Measurements from ENCODE around the gene PEX5L. TPM values are rescaled to one million over a fixed set of nuclear protein-coding genes. Genes with fewer than 3 reads are reported as not detected.

Gene PEX5L
- total and polyA plus RNA-seq, 10 of the 15 experiments (the other 5 are each of a cell fraction or from before 2014, with no cell fraction given), result 0.11 to 17.0 (median 0.50) TPM

DNA sequence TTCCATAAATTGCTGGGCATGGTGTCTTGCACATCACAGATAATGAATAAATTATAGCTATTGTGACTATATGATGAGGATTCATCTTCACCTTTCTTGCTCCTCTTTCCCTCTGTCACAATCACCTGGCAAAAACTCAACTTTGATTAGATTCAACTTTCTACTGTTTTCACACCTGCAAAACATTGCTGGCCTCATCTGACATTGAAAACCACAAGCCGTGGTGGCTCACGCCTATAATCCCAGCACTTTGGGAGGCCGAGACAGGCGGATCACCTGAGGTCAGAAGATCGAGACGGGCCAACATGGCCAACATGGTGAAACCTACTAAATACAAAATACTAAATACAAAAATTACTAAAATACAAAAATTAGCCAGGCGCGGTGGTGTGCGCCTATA, 12.7 kb upstream of the PEX5L start:
- FAIRE-seq (no peak), DNase-seq (ENCODE audit: low read depth, low spot score) (no peak), ATAC-seq (no peak)
- H3K4me1 ChIP-seq (ENCODE audit: control insufficient read depth, insufficient read depth, low read length), result peaks cover 4% of the 10 kb centered on the region; the same call in 1 of the 2 replicates
- WGBS (ENCODE audit: insufficient coverage, insufficient replicate concordance, low lambda C conversion rate, missing lambda C conversion rate), result 86% methylated on average over 9 of the region's 9 CpGs
- intact Hi-C loops (cut with micrococcal nuclease; ENCODE audit: unreplicated experiment) (no loop called here), in situ Hi-C loops (cut with MboI) (no loop called here)
- ChIA-PET SMC1A (ENCODE audit: uncharacterized antibody, unreplicated experiment) (interaction anchor here (0.6 to 2.1 kb wide), 4 partner anchors 9 to 255 kb away, joined by 3 to 7 read pairs (median 4); no protein-coding TSS in a partner anchor), CTCF (no interaction called here), POLR2A (no interaction called here), RAD21 (ENCODE audit: unreplicated experiment) (no interaction called here)
- no peak overlapping the region for H3K4me2 ChIP-seq (ENCODE audit: control insufficient read depth, insufficient read depth)
- no peak overlapping the region for H3K4me3 ChIP-seq
- no peaks in the 10 kb centered on the region for H4K20me1 ChIP-seq (ENCODE audit: control insufficient read depth, insufficient read depth)
- no peak overlapping the region for H3K9ac ChIP-seq (ENCODE audit: control insufficient read depth, insufficient read depth, low read length)
- no peaks in the 10 kb centered on the region for H3K36me3 ChIP-seq (ENCODE audit: control insufficient read depth in 2 of 2, insufficient read depth in 2 of 2, low read length in 1 of 2)
- no peaks in the 10 kb centered on the region for H3K27me3 ChIP-seq (replicated peaks in 1 of 2; ENCODE audit: control insufficient read depth in 2 of 2, insufficient read depth in 2 of 2, low read length in 1 of 2)
- TF ChIP-seq, protein P1, sequence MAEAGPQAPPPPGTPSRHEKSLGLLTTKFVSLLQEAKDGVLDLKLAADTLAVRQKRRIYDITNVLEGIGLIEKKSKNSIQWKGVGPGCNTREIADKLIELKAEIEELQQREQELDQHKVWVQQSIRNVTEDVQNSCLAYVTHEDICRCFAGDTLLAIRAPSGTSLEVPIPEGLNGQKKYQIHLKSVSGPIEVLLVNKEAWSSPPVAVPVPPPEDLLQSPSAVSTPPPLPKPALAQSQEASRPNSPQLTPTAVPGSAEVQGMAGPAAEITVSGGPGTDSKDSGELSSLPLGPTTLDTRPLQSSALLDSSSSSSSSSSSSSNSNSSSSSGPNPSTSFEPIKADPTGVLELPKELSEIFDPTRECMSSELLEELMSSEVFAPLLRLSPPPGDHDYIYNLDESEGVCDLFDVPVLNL (IDR thresholded peaks at IDR 0.05; ENCODE audit: low read depth, low read length), result no peak
- TF ChIP-seq CHD1 (IDR thresholded peaks at IDR 0.05; ENCODE audit: low read depth, low read length), result no peak
- TF ChIP-seq TAF1 (IDR thresholded peaks at IDR 0.05; ENCODE audit: borderline replicate concordance, low read depth, low read length), result no peak
- TF ChIP-seq, protein P2, sequence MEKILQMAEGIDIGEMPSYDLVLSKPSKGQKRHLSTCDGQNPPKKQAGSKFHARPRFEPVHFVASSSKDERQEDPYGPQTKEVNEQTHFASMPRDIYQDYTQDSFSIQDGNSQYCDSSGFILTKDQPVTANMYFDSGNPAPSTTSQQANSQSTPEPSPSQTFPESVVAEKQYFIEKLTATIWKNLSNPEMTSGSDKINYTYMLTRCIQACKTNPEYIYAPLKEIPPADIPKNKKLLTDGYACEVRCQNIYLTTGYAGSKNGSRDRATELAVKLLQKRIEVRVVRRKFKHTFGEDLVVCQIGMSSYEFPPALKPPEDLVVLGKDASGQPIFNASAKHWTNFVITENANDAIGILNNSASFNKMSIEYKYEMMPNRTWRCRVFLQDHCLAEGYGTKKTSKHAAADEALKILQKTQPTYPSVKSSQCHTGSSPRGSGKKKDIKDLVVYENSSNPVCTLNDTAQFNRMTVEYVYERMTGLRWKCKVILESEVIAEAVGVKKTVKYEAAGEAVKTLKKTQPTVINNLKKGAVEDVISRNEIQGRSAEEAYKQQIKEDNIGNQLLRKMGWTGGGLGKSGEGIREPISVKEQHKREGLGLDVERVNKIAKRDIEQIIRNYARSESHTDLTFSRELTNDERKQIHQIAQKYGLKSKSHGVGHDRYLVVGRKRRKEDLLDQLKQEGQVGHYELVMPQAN (conservative IDR thresholded peaks at IDR 0.05), result no peak
- TF ChIP-seq ESRRA (IDR thresholded peaks at IDR 0.05; ENCODE audit: low read length), result no peak
- no peak for TF ChIP-seq TCF7 (IDR thresholded peaks at IDR 0.05; ENCODE audit: borderline replicate concordance)
- TF ChIP-seq, protein P3, sequence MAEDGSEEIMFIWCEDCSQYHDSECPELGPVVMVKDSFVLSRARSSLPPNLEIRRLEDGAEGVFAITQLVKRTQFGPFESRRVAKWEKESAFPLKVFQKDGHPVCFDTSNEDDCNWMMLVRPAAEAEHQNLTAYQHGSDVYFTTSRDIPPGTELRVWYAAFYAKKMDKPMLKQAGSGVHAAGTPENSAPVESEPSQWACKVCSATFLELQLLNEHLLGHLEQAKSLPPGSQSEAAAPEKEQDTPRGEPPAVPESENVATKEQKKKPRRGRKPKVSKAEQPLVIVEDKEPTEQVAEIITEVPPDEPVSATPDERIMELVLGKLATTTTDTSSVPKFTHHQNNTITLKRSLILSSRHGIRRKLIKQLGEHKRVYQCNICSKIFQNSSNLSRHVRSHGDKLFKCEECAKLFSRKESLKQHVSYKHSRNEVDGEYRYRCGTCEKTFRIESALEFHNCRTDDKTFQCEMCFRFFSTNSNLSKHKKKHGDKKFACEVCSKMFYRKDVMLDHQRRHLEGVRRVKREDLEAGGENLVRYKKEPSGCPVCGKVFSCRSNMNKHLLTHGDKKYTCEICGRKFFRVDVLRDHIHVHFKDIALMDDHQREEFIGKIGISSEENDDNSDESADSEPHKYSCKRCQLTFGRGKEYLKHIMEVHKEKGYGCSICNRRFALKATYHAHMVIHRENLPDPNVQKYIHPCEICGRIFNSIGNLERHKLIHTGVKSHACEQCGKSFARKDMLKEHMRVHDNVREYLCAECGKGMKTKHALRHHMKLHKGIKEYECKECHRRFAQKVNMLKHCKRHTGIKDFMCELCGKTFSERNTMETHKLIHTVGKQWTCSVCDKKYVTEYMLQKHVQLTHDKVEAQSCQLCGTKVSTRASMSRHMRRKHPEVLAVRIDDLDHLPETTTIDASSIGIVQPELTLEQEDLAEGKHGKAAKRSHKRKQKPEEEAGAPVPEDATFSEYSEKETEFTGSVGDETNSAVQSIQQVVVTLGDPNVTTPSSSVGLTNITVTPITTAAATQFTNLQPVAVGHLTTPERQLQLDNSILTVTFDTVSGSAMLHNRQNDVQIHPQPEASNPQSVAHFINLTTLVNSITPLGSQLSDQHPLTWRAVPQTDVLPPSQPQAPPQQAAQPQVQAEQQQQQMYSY (CRISPR knock-in tag; IDR thresholded peaks at IDR 0.05), result no peak
- no peak for TF ChIP-seq RAD21 (IDR thresholded peaks at IDR 0.05; ENCODE audit: insufficient read depth, low read depth, low read length)
- TF ChIP-seq RELA (IDR thresholded peaks at IDR 0.05; ENCODE audit: borderline replicate concordance, partially characterized antibody), result no peak
- no peak for TF ChIP-seq BCL11A (IDR thresholded peaks at IDR 0.05; ENCODE audit: low read depth, low read length)
- TF ChIP-seq, protein P4, sequence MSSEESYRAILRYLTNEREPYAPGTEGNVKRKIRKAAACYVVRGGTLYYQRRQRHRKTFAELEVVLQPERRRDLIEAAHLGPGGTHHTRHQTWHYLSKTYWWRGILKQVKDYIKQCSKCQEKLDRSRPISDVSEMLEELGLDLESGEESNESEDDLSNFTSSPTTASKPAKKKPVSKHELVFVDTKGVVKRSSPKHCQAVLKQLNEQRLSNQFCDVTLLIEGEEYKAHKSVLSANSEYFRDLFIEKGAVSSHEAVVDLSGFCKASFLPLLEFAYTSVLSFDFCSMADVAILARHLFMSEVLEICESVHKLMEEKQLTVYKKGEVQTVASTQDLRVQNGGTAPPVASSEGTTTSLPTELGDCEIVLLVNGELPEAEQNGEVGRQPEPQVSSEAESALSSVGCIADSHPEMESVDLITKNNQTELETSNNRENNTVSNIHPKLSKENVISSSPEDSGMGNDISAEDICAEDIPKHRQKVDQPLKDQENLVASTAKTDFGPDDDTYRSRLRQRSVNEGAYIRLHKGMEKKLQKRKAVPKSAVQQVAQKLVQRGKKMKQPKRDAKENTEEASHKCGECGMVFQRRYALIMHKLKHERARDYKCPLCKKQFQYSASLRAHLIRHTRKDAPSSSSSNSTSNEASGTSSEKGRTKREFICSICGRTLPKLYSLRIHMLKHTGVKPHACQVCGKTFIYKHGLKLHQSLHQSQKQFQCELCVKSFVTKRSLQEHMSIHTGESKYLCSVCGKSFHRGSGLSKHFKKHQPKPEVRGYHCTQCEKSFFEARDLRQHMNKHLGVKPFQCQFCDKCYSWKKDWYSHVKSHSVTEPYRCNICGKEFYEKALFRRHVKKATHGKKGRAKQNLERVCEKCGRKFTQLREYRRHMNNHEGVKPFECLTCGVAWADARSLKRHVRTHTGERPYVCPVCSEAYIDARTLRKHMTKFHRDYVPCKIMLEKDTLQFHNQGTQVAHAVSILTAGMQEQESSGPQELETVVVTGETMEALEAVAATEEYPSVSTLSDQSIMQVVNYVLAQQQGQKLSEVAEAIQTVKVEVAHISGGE (CRISPR knock-in tag; IDR thresholded peaks at IDR 0.05), result no peak
- no peak for TF ChIP-seq TCF12 (IDR thresholded peaks at IDR 0.05; ENCODE audit: low read depth, low read length)
- TF ChIP-seq, protein P5, sequence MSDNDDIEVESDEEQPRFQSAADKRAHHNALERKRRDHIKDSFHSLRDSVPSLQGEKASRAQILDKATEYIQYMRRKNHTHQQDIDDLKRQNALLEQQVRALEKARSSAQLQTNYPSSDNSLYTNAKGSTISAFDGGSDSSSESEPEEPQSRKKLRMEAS (IDR thresholded peaks at IDR 0.05; ENCODE audit: low read depth, low read length), result no peak
- no peak for TF ChIP-seq ZBED1 (IDR thresholded peaks at IDR 0.05; ENCODE audit: borderline replicate concordance)
- no peak overlapping the region for H2AFZ ChIP-seq (ENCODE audit: control insufficient read depth, low read depth, low read length)
- H3K27ac ChIP-seq (ENCODE audit: control insufficient read depth, insufficient read depth), result no peak overlapping the region
- no peaks in the 10 kb centered on the region for H3K79me2 ChIP-seq (ENCODE audit: control insufficient read depth, insufficient read depth, low read length)
- no TSS peak for BruUV-seq (replicated peaks)
- H3K9me3 ChIP-seq (replicated peaks; ENCODE audit: control insufficient read depth, insufficient read depth, low read length), result no peaks in the 10 kb centered on the region
